Activated CD8-positive, alpha-beta memory T cell treated with anti-CD3 and anti-CD28 coated beads, Interleukin-2, amount 50 U/mL, for 4 hours (primary cell): ENCODE data around the gene ZNF486.
"Not testable (repeated sequence)": the region's sequence is repeated elsewhere in the genome, so short reads cannot be mapped to it uniquely, and the experiment has no call there.

Experiments used
- DNase-seq: peaks from one replicate; pipeline ENCODE4 v3.0.0-alpha.2; 2020

The ZNF486 gene

GRCh38 chr19:20167020-20167644, at the start of gene ZNF486:
Gene ZNF486, plus strand, starts transcription at chr19:20167214. Its CDS starts 117 bp downstream, at chr19:20167331.
- DNase-seq, result peak; percentile 88

- DNase-seq, result not testable (repeated sequence)
Observed at GRCh38 chr19:20118064-20118839, 48.8 kb upstream of the ZNF486 start.

GRCh38 chr19:20124879-20125278, 42.1 kb upstream of the ZNF486 start:
- no peak for DNase-seq

- DNase-seq, result not testable (repeated sequence)
Observed at GRCh38 chr19:20132933-20133332, 34.1 kb upstream of the ZNF486 start.

- not testable (repeated sequence) for DNase-seq
Observed at GRCh38 chr19:20137714-20138113, 29.3 kb upstream of the ZNF486 start.

- DNase-seq, result no peak
Observed at GRCh38 chr19:20151617-20152145, 15.3 kb upstream of the ZNF486 start.

- not testable (repeated sequence) for DNase-seq
Observed at GRCh38 chr19:20152506-20152905, 14.5 kb upstream of the ZNF486 start.

GRCh38 chr19:20153281-20153680, 13.7 kb upstream of the ZNF486 start:
- DNase-seq, result no peak

GRCh38 chr19:20154636-20155035, 12.4 kb upstream of the ZNF486 start:
- no peak for DNase-seq

GRCh38 chr19:20162821-20163220, 4.2 kb upstream of the ZNF486 start:
- DNase-seq, result no peak

- no peak for DNase-seq
Observed at GRCh38 chr19:20164456-20164855, 2.6 kb upstream of the ZNF486 start.

GRCh38 chr19:20165971-20166592, 932 bp upstream of the ZNF486 start:
- DNase-seq, result no peak

- DNase-seq, result no peak
Observed at GRCh38 chr19:20167651-20168122, 673 bp downstream of the ZNF486 start.

- DNase-seq, result no peak
Observed at GRCh38 chr19:20171285-20171684, 4.3 kb downstream of the ZNF486 start.

GRCh38 chr19:20175848-20176247, 8.8 kb downstream of the ZNF486 start:
- DNase-seq, result not testable (repeated sequence)

- not testable (repeated sequence) for DNase-seq
Observed at GRCh38 chr19:20179956-20180355, 12.9 kb downstream of the ZNF486 start.

- DNase-seq, result no peak
Observed at GRCh38 chr19:20182222-20182785, 15.3 kb downstream of the ZNF486 start.

GRCh38 chr19:20186174-20186573, 19.2 kb downstream of the ZNF486 start:
- no peak for DNase-seq

GRCh38 chr19:20197747-20198146, 30.7 kb downstream of the ZNF486 start:
- DNase-seq, result no peak

- DNase-seq, result no peak
Observed at GRCh38 chr19:20209051-20209450, 42.0 kb downstream of the ZNF486 start.

GRCh38 chr19:20214366-20214765, 47.4 kb downstream of the ZNF486 start:
- DNase-seq, result not testable (repeated sequence)

- not testable (repeated sequence) for DNase-seq
Observed at GRCh38 chr19:20221605-20222004, 54.6 kb downstream of the ZNF486 start.

GRCh38 chr19:20233105-20233504, 66.1 kb downstream of the ZNF486 start:
- DNase-seq, result no peak
